ENCODE data around the gene SVIL. TPM values are rescaled to one million over a fixed set of nuclear protein-coding genes. Genes with fewer than 3 reads are reported as not detected.
A peak's percentile ranks its signal among the peaks of the same experiment; 100 is the strongest.

SVIL gene
- total and polyA plus RNA-seq, 4 donors: 30.2 to 119 (median 56.7) TPM

GRCh38 chr10:29482591-29483431 lies 152.0 kb downstream of the SVIL start:
- peak in 2 of 6 donors; percentile 29 to 59 for DNase-seq (ENCODE audit: low read depth in 4 of 6, low spot score in 6 of 6)
- H3K27me3 ChIP-seq (ENCODE audit: control insufficient read depth, insufficient read depth, low read length): no peaks in the 10 kb centered on the region
- no peaks in the 10 kb centered on the region for H3K9me3 ChIP-seq (ENCODE audit: control insufficient read depth, insufficient read depth, low read length)
- H3K27ac ChIP-seq (ENCODE audit: low read depth, low read length): peak overlapping the region; percentile 3
- 40% methylated on average over 10 of the region's 14 CpGs for WGBS (ENCODE audit: insufficient coverage)
- H3K36me3 ChIP-seq (ENCODE audit: control insufficient read depth, insufficient read depth, low read length): peaks cover 14% of the 10 kb centered on the region
- H3K4me3 ChIP-seq (ENCODE audit: low read depth, low read length): no peak overlapping the region
- H3K4me1 ChIP-seq (ENCODE audit: control insufficient read depth, insufficient read depth, low read length): peaks cover 16% of the 10 kb centered on the region

DNA sequence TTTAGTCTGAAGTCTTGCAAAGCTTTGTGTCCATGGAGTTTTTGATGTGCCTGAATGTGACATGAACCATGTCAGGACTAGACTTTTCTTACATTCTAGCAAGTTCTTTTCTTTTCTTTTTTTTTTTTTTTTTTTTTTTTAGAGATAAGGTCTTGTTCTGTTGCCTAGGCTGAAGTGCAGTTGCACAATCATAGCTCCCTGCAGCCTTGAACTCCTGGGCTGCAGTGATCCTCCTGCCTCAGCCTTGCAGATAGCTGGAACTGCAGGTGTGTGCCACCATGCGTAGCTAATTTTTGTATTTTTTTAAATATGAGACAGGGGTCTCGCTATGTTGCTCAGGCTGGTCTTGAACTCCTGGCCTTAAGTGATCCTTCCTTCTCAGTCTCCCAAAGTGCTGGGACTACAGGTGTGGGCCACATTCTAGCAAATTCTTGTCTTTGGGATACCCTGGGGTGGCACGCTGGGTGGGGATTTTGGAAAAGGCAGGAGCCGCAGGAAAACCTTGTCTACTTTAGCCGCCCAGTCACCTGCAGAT lies 152.8 kb downstream of the SVIL start:
- Histone ChIP-seq H3K4me3 (ENCODE audit: low read depth, low read length) (no peak overlapping the region), H3K4me1 (ENCODE audit: control insufficient read depth, insufficient read depth, low read length) (peaks cover 16% of the 10 kb centered on the region), H3K9me3 (ENCODE audit: control insufficient read depth, insufficient read depth, low read length) (no peaks in the 10 kb centered on the region), H3K27me3 (ENCODE audit: control insufficient read depth, insufficient read depth, low read length) (no peaks in the 10 kb centered on the region), H3K27ac (ENCODE audit: low read depth, low read length) (no peak overlapping the region), H3K36me3 (ENCODE audit: control insufficient read depth, insufficient read depth, low read length) (peaks cover 14% of the 10 kb centered on the region)
- DNase-seq (ENCODE audit: low read depth in 4 of 6, low spot score in 6 of 6): no peak
- 60% methylated on average over 1 of the region's 5 CpGs for WGBS (ENCODE audit: insufficient coverage)

DNA sequence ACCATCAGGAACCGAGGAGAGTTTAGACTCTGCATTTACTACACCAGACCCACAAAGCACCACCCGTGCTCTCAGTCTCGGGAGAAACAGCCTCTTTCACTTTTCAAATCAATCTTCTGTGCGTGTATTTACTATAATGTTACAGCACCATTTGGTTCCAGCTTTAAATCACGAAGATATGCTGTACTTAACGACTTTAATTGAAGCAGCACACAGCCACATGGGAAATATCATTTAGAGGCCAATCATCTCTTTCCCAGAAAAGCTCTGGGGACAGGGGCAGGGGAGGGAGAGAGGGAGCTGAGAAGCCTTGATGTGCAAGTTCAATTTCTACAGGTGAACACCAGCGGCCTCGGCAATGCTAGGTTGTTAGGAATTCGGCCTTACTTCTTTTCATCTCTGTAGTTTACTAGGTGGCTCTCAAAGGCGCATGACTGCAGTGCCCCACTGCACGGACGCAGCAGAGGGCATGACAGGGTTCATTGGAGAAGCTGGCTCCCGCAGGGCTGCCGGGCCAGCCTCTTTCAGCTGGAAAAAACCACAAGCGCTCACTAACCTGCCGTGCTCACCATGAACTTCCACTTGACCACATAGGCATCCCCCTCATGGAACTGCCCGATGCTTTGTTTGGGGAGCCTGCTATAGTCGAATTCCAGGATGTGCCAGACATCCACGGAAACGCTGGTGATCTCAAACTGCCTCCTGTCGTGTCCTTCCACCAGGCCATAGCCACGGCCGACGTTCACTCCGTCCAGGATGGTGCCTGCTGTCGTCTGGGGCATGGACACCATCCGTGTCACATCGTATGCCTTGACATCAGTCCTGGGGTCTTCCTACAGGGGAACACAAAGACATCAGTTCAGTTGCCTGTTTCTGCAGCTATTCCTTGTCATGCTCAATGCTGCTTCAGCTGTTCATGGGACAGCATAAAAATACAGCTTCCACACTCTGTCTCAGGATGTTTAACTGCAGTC lies 154.5 kb downstream of the SVIL start:
- H3K36me3 ChIP-seq (ENCODE audit: control insufficient read depth, insufficient read depth, low read length): peaks cover 14% of the 10 kb centered on the region
- WGBS (ENCODE audit: insufficient coverage): 75% methylated on average over 21 of the region's 28 CpGs

DNA sequence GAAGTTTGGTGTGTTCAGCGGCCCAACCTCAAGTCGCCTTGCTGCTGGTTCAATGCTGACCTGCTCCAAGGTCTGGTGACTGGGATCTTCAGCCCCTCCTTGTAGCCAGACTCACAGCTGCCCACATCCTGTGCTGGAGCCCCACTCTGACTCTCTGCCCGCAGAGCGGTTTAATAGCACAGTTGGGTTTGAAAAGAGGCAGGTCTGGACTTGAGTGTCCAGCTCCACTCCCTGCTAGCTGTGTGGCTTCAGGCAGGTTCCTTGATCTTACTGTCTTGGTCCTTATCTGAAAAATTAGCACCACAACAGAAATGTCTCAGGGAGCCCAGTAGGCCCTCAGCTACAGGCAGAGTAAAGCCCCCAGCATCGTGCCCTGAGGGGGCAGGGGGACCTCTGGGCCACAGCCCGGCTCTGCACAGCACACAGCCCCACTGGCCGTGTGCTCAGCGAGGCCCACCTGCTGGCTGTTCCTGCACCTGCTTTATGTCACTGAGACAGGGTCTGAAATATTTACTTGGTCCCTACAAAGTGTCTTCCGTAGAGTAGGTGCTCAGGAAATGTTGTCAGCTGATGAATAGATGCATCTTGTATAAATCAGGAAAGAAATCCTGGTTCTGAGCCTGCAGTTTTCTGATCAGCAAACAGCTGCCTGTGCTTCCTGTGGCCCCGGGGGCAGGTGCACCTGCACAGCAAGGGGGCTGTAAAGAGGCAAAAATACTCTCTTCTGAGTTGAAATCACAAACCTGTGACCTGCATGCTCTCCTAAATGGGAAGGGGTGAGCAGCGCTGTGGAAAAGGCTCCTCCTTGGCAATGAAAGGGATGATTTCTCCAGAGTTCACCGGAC lies 155.5 kb downstream of the SVIL start:
- no peaks in the 10 kb centered on the region for H3K27me3 ChIP-seq (ENCODE audit: control insufficient read depth, insufficient read depth, low read length)
- peaks cover 14% of the 10 kb centered on the region for H3K36me3 ChIP-seq (ENCODE audit: control insufficient read depth, insufficient read depth, low read length)
- 70% methylated on average over 11 of the region's 12 CpGs for WGBS (ENCODE audit: insufficient coverage)
- DNase-seq (ENCODE audit: low read depth in 4 of 6, low spot score in 6 of 6): no peak
- H3K9me3 ChIP-seq (ENCODE audit: control insufficient read depth, insufficient read depth, low read length): no peaks in the 10 kb centered on the region
- H3K4me3 ChIP-seq (ENCODE audit: low read depth, low read length): no peak overlapping the region
- peaks cover 16% of the 10 kb centered on the region for H3K4me1 ChIP-seq (ENCODE audit: control insufficient read depth, insufficient read depth, low read length)
- no peak overlapping the region for H3K27ac ChIP-seq (ENCODE audit: low read depth, low read length)

More for the DNA sequence above, 154.5 kb downstream of the SVIL start:
- peak in 1 of 6 donors; percentile 75 for DNase-seq (ENCODE audit: low read depth in 4 of 6, low spot score in 6 of 6)
- Histone ChIP-seq H3K4me1 (ENCODE audit: control insufficient read depth, insufficient read depth, low read length) (peaks cover 16% of the 10 kb centered on the region), H3K9me3 (ENCODE audit: control insufficient read depth, insufficient read depth, low read length) (no peaks in the 10 kb centered on the region), H3K27me3 (ENCODE audit: control insufficient read depth, insufficient read depth, low read length) (no peaks in the 10 kb centered on the region), H3K27ac (ENCODE audit: low read depth, low read length) (no peak overlapping the region), H3K4me3 (ENCODE audit: low read depth, low read length) (no peak overlapping the region)

DNA sequence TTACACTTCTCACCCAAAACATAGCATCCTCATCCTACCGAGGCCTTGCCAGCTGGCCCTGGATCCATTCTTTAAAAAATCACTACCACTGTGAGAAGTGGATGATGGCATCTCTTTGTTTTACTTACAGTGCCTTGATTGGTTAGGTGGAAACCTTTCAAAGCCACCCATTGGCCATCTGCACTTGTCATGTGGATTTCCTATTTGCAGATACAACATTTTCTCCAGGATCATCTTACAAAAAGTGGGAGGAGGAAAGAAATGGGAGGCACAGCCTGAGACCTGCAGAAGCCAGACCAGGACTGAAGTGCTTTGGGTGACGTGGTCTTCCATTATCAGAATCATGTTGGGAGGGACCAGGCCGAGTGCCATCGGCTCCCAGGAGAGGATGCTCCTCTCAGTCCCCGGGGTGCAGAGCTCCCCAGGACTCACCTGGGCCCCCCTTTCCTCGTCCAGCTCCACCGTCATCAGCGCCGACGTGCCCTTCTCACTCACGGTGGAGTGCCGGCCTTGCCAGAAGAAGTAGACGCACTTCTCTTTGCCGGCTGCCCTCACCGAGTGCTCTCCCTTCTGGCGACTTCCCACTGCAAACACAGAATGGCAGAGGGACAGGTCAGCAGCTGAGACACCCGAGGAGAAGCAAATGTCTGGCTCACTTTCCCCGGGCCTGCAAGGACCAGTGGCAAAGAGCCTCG lies 161.2 kb downstream of the SVIL start:
- Histone ChIP-seq H3K36me3 (ENCODE audit: control insufficient read depth, insufficient read depth, low read length) (peaks cover 29% of the 10 kb centered on the region), H3K4me3 (ENCODE audit: low read depth, low read length) (no peak overlapping the region), H3K27me3 (ENCODE audit: control insufficient read depth, insufficient read depth, low read length) (no peaks in the 10 kb centered on the region), H3K27ac (ENCODE audit: low read depth, low read length) (no peak overlapping the region), H3K4me1 (ENCODE audit: control insufficient read depth, insufficient read depth, low read length) (peaks cover 3% of the 10 kb centered on the region), H3K9me3 (ENCODE audit: control insufficient read depth, insufficient read depth, low read length) (no peaks in the 10 kb centered on the region)
- WGBS (ENCODE audit: insufficient coverage): 89% methylated on average over 13 of the region's 19 CpGs
- DNase-seq (ENCODE audit: low read depth in 4 of 6, low spot score in 6 of 6): no peak

GRCh38 chr10:29473087-29473356 lies 161.7 kb downstream of the SVIL start:
- no peaks in the 10 kb centered on the region for H3K27me3 ChIP-seq (ENCODE audit: control insufficient read depth, insufficient read depth, low read length)
- peaks cover 29% of the 10 kb centered on the region for H3K36me3 ChIP-seq (ENCODE audit: control insufficient read depth, insufficient read depth, low read length)
- H3K4me1 ChIP-seq (ENCODE audit: control insufficient read depth, insufficient read depth, low read length): peaks cover 3% of the 10 kb centered on the region
- H3K9me3 ChIP-seq (ENCODE audit: control insufficient read depth, insufficient read depth, low read length): no peaks in the 10 kb centered on the region
- no peak for DNase-seq (ENCODE audit: low read depth in 4 of 6, low spot score in 6 of 6)
- no peak overlapping the region for H3K4me3 ChIP-seq (ENCODE audit: low read depth, low read length)
- WGBS (ENCODE audit: insufficient coverage): 76% methylated on average over 5 of the region's 6 CpGs
- H3K27ac ChIP-seq (ENCODE audit: low read depth, low read length): no peak overlapping the region

GRCh38 chr10:29472301-29473086 lies 162.3 kb downstream of the SVIL start:
- no peaks in the 10 kb centered on the region for H3K27me3 ChIP-seq (ENCODE audit: control insufficient read depth, insufficient read depth, low read length)
- H3K27ac ChIP-seq (ENCODE audit: low read depth, low read length): no peak overlapping the region
- H3K4me1 ChIP-seq (ENCODE audit: control insufficient read depth, insufficient read depth, low read length): peaks cover 3% of the 10 kb centered on the region
- DNase-seq (ENCODE audit: low read depth in 4 of 6, low spot score in 6 of 6): no peak
- WGBS (ENCODE audit: insufficient coverage): 74% methylated on average over 4 of the region's 5 CpGs
- H3K4me3 ChIP-seq (ENCODE audit: low read depth, low read length): no peak overlapping the region
- H3K9me3 ChIP-seq (ENCODE audit: control insufficient read depth, insufficient read depth, low read length): no peaks in the 10 kb centered on the region
- H3K36me3 ChIP-seq (ENCODE audit: control insufficient read depth, insufficient read depth, low read length): peaks cover 29% of the 10 kb centered on the region

- Histone ChIP-seq H3K36me3 (ENCODE audit: control insufficient read depth, insufficient read depth, low read length) (peaks cover 29% of the 10 kb centered on the region), H3K4me3 (ENCODE audit: low read depth, low read length) (no peak overlapping the region), H3K27ac (ENCODE audit: low read depth, low read length) (no peak overlapping the region), H3K9me3 (ENCODE audit: control insufficient read depth, insufficient read depth, low read length) (no peaks in the 10 kb centered on the region), H3K27me3 (ENCODE audit: control insufficient read depth, insufficient read depth, low read length) (no peaks in the 10 kb centered on the region), H3K4me1 (ENCODE audit: control insufficient read depth, insufficient read depth, low read length) (peaks cover 3% of the 10 kb centered on the region)
- no CpG with 5 or more reads among the region's 1 CpG for whole genome bisulfite sequencing (ENCODE audit: insufficient coverage)
- DNase-seq (ENCODE audit: low read depth in 4 of 6, low spot score in 6 of 6): no peak
These were observed 163.3 kb downstream of the SVIL start for GRCh38 chr10:29471544-29471859.

All from spinal cord (tissue), 10 donors.